RPMI7951 (cell line): Measurements from ENCODE around the gene ZNF579. TPM values are rescaled to one million over a fixed set of nuclear protein-coding genes. Genes with fewer than 3 reads are reported as not detected.
"Not testable (repeated sequence)": the region's sequence is repeated elsewhere in the genome, so short reads cannot be mapped to it uniquely, and the experiment has no call there.

Experiments
- DNase-seq: peaks from one replicate; pipeline ENCODE4 v3.0.0-alpha.2; 2012; ENCODE audit warnings: low read depth
- total RNA-seq: library from RNA; depleted of rRNA; stranded (reverse); fragments of >200 nt; shearing (Covaris generic); gene quantifications from 2 replicates; pipeline ENCODE4 v1.2.3, GENCODE V29; 2014

Gene ZNF579
- total RNA-seq, 1 experiment from 2014 or later = 1.3 TPM

GRCh38 chr19:55593096-55593772 is 12.6 kb upstream of the ZNF579 start:
- no peak for DNase-seq

GRCh38 chr19:55592391-55593090 is 11.9 kb upstream of the ZNF579 start:
- no peak for DNase-seq

GRCh38 chr19:55591555-55591954 is 10.9 kb upstream of the ZNF579 start:
- no peak for DNase-seq

GRCh38 chr19:55590617-55591016 is 10.0 kb upstream of the ZNF579 start:
- DNase-seq = peak; percentile 22

GRCh38 chr19:55590109-55590508 is 9.5 kb upstream of the ZNF579 start:
- DNase-seq = no peak

GRCh38 chr19:55588738-55589137 is 8.1 kb upstream of the ZNF579 start:
- no peak for DNase-seq

GRCh38 chr19:55586976-55587668 is 6.5 kb upstream of the ZNF579 start:
- peak; percentile 87 for DNase-seq

GRCh38 chr19:55585658-55586339 is 5.2 kb upstream of the ZNF579 start:
- DNase-seq = peak; percentile 77

- DNase-seq = no peak
These were observed 4.2 kb upstream of the ZNF579 start for GRCh38 chr19:55584871-55585270.

GRCh38 chr19:55583897-55584296 is 3.2 kb upstream of the ZNF579 start:
- DNase-seq = not testable (repeated sequence)

GRCh38 chr19:55582284-55582683 is 1.6 kb upstream of the ZNF579 start:
- DNase-seq = not testable (repeated sequence)

- no peak for DNase-seq
These were observed 1.2 kb upstream of the ZNF579 start for GRCh38 chr19:55581823-55582223.

GRCh38 chr19:55581145-55581822 is 636 bp upstream of the ZNF579 start:
- DNase-seq = peak; percentile 27

GRCh38 chr19:55579766-55580621 is 654 bp downstream of the ZNF579 start:
- DNase-seq = peak; percentile 33

GRCh38 chr19:55578761-55579747 is 1.6 kb downstream of the ZNF579 start:
- no peak for DNase-seq

GRCh38 chr19:55578031-55578760 is 2.5 kb downstream of the ZNF579 start:
- no peak for DNase-seq

GRCh38 chr19:55576746-55577145 is 3.9 kb downstream of the ZNF579 start:
- no peak for DNase-seq

- DNase-seq = not testable (repeated sequence)
These were observed 6.7 kb downstream of the ZNF579 start for GRCh38 chr19:55573929-55574328.

GRCh38 chr19:55569477-55569876 is 11.2 kb downstream of the ZNF579 start:
- not testable (repeated sequence) for DNase-seq
